ENCODE results near the gene MAST1.
A peak's percentile ranks its signal among the peaks of the same experiment; 100 is the strongest.
"Not testable (repeated sequence)": the region's sequence is repeated elsewhere in the genome, so short reads cannot be mapped to it uniquely, and the experiment has no call there.

Gene MAST1

DNA sequence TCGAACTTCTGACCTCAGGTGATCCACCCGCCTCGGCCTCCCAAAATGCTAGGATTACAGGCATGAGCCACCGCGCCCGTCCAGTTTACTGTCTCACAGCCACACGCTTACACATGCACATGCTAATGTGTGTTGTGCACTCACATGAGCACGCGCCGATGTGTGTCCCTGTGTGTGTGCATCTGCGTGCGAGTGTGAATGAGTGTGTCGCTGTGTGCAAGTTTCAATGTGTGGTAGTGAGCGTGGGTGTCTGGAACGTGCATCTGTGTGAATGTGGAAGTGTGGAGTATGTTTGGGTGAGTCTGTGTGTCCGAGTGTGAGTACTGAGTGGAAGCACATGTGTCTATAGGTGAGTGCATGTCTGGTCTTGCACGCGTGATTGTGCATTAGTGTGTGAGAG, 4.2 kb downstream of the MAST1 start:
- no peak overlapping the region for H2BK5ac ChIP-seq (ENCODE audit: low read depth, low read length, poor library complexity, severe bottlenecking)
- no peak overlapping the region for H2BK12ac ChIP-seq (ENCODE audit: low read length in 2 of 2)
- no peak overlapping the region for H3K27ac ChIP-seq (ENCODE audit: low read length, poor library complexity, severe bottlenecking)
- H3K18ac ChIP-seq (ENCODE audit: low read depth in 1 of 2, low read length in 2 of 2) = no peak overlapping the region
- no peak for DNase-seq
- no peak overlapping the region for H3K4me2 ChIP-seq (ENCODE audit: low read length, poor library complexity, severe bottlenecking)
- no peak overlapping the region for H3K4ac ChIP-seq (ENCODE audit: low read depth in 1 of 2, low read length in 2 of 2)
- H2AFZ ChIP-seq (ENCODE audit: low read depth, low read length) = no peak overlapping the region
- H2AK5ac ChIP-seq (ENCODE audit: low read length, severe bottlenecking) = no peak overlapping the region
- no peak overlapping the region for H3K14ac ChIP-seq (ENCODE audit: low read length in 2 of 2)
- no peaks in the 10 kb centered on the region for H3K79me1 ChIP-seq (replicated peaks; ENCODE audit: low read length, poor library complexity, severe bottlenecking)
- H3K4me1 ChIP-seq (ENCODE audit: control insufficient read depth, insufficient read depth, low read depth, low read length) = peaks cover 19% of the 10 kb centered on the region
- peaks cover 68 to 70% of the 10 kb centered on the region in 2 experiments for H3K27me3 ChIP-seq (ENCODE audit: control insufficient read depth in 1 of 2, insufficient read depth in 1 of 2, low read length in 2 of 2)
- H3K23ac ChIP-seq (ENCODE audit: low read length in 2 of 2) = no peak overlapping the region
- no peak overlapping the region for H2BK120ac ChIP-seq (ENCODE audit: low read depth, low read length)
- WGBS = 94% methylated on average over 18 of the region's 18 CpGs
- H3K9me3 ChIP-seq (ENCODE audit: control insufficient read depth, low read length) = no peaks in the 10 kb centered on the region
- H3K4me3 ChIP-seq (ENCODE audit: insufficient read depth in 1 of 2, low read depth in 1 of 2, low read length in 2 of 2) = no peak overlapping the region
- H3K9ac ChIP-seq (ENCODE audit: low read length) = no peak overlapping the region
- no peak overlapping the region for H4K91ac ChIP-seq (ENCODE audit: low read length)
- H2BK15ac ChIP-seq (ENCODE audit: low read depth, poor library complexity, severe bottlenecking) = no peak overlapping the region
- H4K8ac ChIP-seq (ENCODE audit: low read length) = no peak overlapping the region
- no peaks in the 10 kb centered on the region for H3K36me3 ChIP-seq (ENCODE audit: control insufficient read depth in 1 of 2, insufficient read depth in 2 of 2, low read depth in 1 of 2, low read length in 2 of 2)

DNA sequence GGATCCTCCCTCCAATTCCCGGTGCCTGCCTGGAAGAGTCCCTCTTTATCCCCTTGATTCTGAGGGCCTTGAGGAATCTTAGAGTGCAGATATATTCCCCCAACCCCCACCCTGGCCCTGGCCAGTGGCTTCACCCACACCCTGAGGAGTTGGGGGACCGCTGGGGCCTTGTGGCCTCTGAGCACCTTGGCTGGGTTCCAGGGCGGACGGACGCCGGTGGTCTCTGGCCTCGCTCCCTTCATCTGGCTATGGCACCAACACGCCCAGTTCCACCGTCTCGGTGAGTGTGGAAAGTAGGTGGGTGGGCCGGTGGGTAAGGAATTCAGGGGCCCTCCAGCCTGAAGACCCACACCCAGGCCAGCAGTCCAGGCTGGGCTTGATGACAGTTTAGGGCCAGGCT, 5.0 kb downstream of the MAST1 start:
- Histone ChIP-seq H3K23ac (ENCODE audit: low read length in 2 of 2) (no peak overlapping the region), H3K4me2 (ENCODE audit: low read length, poor library complexity, severe bottlenecking) (no peak overlapping the region), H4K8ac (ENCODE audit: low read length) (no peak overlapping the region), H3K27ac (ENCODE audit: low read length, poor library complexity, severe bottlenecking) (no peak overlapping the region), H2BK12ac (ENCODE audit: low read length in 2 of 2) (no peak overlapping the region), H3K9ac (ENCODE audit: low read length) (no peak overlapping the region), H2AFZ (ENCODE audit: low read depth, low read length) (no peak overlapping the region), H3K18ac (ENCODE audit: low read depth in 1 of 2, low read length in 2 of 2) (no peak overlapping the region), H3K79me1 (replicated peaks; ENCODE audit: low read length, poor library complexity, severe bottlenecking) (no peaks in the 10 kb centered on the region), H2BK120ac (ENCODE audit: low read depth, low read length) (no peak overlapping the region), H3K14ac (ENCODE audit: low read length in 2 of 2) (no peak overlapping the region), H3K27me3 (ENCODE audit: control insufficient read depth in 1 of 2, insufficient read depth in 1 of 2, low read length in 2 of 2) (peaks cover 62 to 63% of the 10 kb centered on the region in 2 experiments), H2BK5ac (ENCODE audit: low read depth, low read length, poor library complexity, severe bottlenecking) (no peak overlapping the region), H2AK5ac (ENCODE audit: low read length, severe bottlenecking) (no peak overlapping the region), H3K9me3 (ENCODE audit: control insufficient read depth, low read length) (no peaks in the 10 kb centered on the region), H2BK15ac (ENCODE audit: low read depth, poor library complexity, severe bottlenecking) (no peak overlapping the region), H3K4me3 (ENCODE audit: insufficient read depth in 1 of 2, low read depth in 1 of 2, low read length in 2 of 2) (no peak overlapping the region), H3K36me3 (ENCODE audit: control insufficient read depth in 1 of 2, insufficient read depth in 2 of 2, low read depth in 1 of 2, low read length in 2 of 2) (no peaks in the 10 kb centered on the region), H3K4ac (ENCODE audit: low read depth in 1 of 2, low read length in 2 of 2) (no peak overlapping the region), H4K91ac (ENCODE audit: low read length) (no peak overlapping the region), H3K4me1 (ENCODE audit: control insufficient read depth, insufficient read depth, low read depth, low read length) (peaks cover 18% of the 10 kb centered on the region)
- DNase-seq = no peak
- WGBS = 95% methylated on average over 11 of the region's 11 CpGs

DNA sequence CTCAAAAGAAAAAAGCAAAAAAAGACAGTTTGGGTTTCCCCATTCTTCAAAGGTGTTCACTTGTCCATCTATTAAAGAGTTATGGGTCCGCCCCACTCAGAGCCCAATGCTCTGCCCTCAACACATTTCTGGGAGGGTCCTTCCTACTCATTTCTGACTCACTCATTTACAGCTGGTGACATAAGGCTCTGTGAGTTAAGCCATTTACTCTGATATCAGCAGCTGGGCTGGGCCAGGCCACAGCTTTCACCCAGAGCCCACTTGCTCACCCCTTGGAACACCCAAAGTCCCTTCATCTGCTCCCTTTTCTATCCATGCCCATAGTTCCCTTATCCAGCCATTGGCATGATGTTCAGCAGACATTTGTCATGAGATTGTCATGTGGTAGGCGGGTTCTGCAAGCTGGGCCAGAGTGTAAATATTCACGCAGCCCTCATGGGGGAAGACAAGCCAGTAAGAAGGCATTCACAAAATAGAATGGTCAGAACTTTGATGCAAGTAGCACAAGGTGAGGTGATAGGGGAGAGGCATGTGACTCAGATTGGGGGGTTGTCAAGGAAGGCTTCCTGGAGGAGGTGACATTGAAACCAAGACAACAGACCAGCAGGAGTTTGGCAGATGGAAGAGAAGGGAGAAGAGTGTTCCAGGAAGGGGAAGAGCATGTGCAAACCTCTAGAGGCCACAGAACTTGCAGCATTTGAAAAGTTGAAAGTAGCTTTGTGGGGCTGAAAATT, 5.9 kb downstream of the MAST1 start:
- H3K27me3 ChIP-seq (ENCODE audit: control insufficient read depth in 1 of 2, insufficient read depth in 1 of 2, low read length in 2 of 2) = peaks cover 53 to 59% of the 10 kb centered on the region in 2 experiments
- no peak overlapping the region for H3K14ac ChIP-seq (ENCODE audit: low read length in 2 of 2)
- no peak overlapping the region for H4K91ac ChIP-seq (ENCODE audit: low read length)
- no peak overlapping the region for H2AFZ ChIP-seq (ENCODE audit: low read depth, low read length)
- no peak overlapping the region for H4K8ac ChIP-seq (ENCODE audit: low read length)
- H2AK5ac ChIP-seq (ENCODE audit: low read length, severe bottlenecking) = no peak overlapping the region
- H3K27ac ChIP-seq (ENCODE audit: low read length, poor library complexity, severe bottlenecking) = no peak overlapping the region
- H3K4me2 ChIP-seq (ENCODE audit: low read length, poor library complexity, severe bottlenecking) = no peak overlapping the region
- H3K18ac ChIP-seq (ENCODE audit: low read depth in 1 of 2, low read length in 2 of 2) = no peak overlapping the region
- no peaks in the 10 kb centered on the region for H3K36me3 ChIP-seq (ENCODE audit: control insufficient read depth in 1 of 2, insufficient read depth in 2 of 2, low read depth in 1 of 2, low read length in 2 of 2)
- H3K79me1 ChIP-seq (replicated peaks; ENCODE audit: low read length, poor library complexity, severe bottlenecking) = no peaks in the 10 kb centered on the region
- H3K9ac ChIP-seq (ENCODE audit: low read length) = no peak overlapping the region
- no peak overlapping the region for H3K4me3 ChIP-seq (ENCODE audit: insufficient read depth in 1 of 2, low read depth in 1 of 2, low read length in 2 of 2)
- no peak overlapping the region for H2BK12ac ChIP-seq (ENCODE audit: low read length in 2 of 2)
- H3K9me3 ChIP-seq (ENCODE audit: control insufficient read depth, low read length) = no peaks in the 10 kb centered on the region
- no peak overlapping the region for H2BK15ac ChIP-seq (ENCODE audit: low read depth, poor library complexity, severe bottlenecking)
- no peak for DNase-seq
- no peak overlapping the region for H2BK120ac ChIP-seq (ENCODE audit: low read depth, low read length)
- no peak overlapping the region for H3K4ac ChIP-seq (ENCODE audit: low read depth in 1 of 2, low read length in 2 of 2)
- no peak overlapping the region for H3K23ac ChIP-seq (ENCODE audit: low read length in 2 of 2)
- WGBS = 87% methylated on average over 3 of the region's 3 CpGs
- peaks cover 13% of the 10 kb centered on the region for H3K4me1 ChIP-seq (ENCODE audit: control insufficient read depth, insufficient read depth, low read depth, low read length)
- no peak overlapping the region for H2BK5ac ChIP-seq (ENCODE audit: low read depth, low read length, poor library complexity, severe bottlenecking)

DNA sequence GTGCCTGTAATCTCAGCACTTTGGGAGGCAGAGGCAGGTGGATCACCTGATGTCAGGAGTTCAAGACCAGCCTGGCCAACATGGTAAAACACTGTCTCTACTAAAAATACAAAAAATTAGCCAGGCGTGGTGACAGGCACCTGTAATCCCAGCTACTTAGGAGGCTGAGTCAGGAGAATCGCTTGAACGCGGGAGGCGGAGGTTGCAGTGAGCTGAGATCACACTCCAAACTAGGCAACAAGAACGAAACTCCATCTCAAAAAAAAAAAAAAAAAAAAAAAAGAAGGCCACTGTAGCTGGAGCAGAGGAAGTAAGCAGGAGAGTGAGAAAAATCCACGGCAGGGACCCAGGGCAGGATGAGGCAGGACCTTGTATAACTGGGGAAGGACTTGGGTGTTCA, 8.3 kb downstream of the MAST1 start:
- H3K9ac ChIP-seq (ENCODE audit: low read length) = peak overlapping the region; percentile 73
- H2BK120ac ChIP-seq (ENCODE audit: low read depth, low read length); H3K4me1 ChIP-seq (ENCODE audit: control insufficient read depth, insufficient read depth, low read depth, low read length); H2BK12ac ChIP-seq (ENCODE audit: low read length in 2 of 2); H3K4me2 ChIP-seq (ENCODE audit: low read length, poor library complexity, severe bottlenecking); H3K36me3 ChIP-seq (ENCODE audit: control insufficient read depth in 1 of 2, insufficient read depth in 2 of 2, low read depth in 1 of 2, low read length in 2 of 2); DNase-seq; H3K79me1 ChIP-seq (replicated peaks; ENCODE audit: low read length, poor library complexity, severe bottlenecking); H3K27ac ChIP-seq (ENCODE audit: low read length, poor library complexity, severe bottlenecking); H3K23ac ChIP-seq (ENCODE audit: low read length in 2 of 2); H2AFZ ChIP-seq (ENCODE audit: low read depth, low read length); H3K9me3 ChIP-seq (ENCODE audit: control insufficient read depth, low read length); H2AK5ac ChIP-seq (ENCODE audit: low read length, severe bottlenecking); H3K4me3 ChIP-seq (ENCODE audit: insufficient read depth in 1 of 2, low read depth in 1 of 2, low read length in 2 of 2); H3K4ac ChIP-seq (ENCODE audit: low read depth in 1 of 2, low read length in 2 of 2); H4K8ac ChIP-seq (ENCODE audit: low read length); H4K91ac ChIP-seq (ENCODE audit: low read length); H3K14ac ChIP-seq (ENCODE audit: low read length in 2 of 2); H3K18ac ChIP-seq (ENCODE audit: low read depth in 1 of 2, low read length in 2 of 2); H2BK5ac ChIP-seq (ENCODE audit: low read depth, low read length, poor library complexity, severe bottlenecking); H2BK15ac ChIP-seq (ENCODE audit: low read depth, poor library complexity, severe bottlenecking): not testable (repeated sequence)
- 78% methylated on average over 2 of the region's 7 CpGs for whole genome bisulfite sequencing
- peaks cover 29 to 34% of the 10 kb centered on the region in 2 experiments for H3K27me3 ChIP-seq (ENCODE audit: control insufficient read depth in 1 of 2, insufficient read depth in 1 of 2, low read length in 2 of 2)
